H9 (cell line): Measurements from ENCODE around the gene NUPR1. TPM values are rescaled to one million over a fixed set of nuclear protein-coding genes. Genes with fewer than 3 reads are reported as not detected.

ENCODE experiments used
- DNase-seq: peaks from one replicate; pipeline ENCODE4 v3.0.0-alpha.2; 2017
- H2AFZ ChIP-seq: one replicate; pipeline ENCODE4 v1.6.1; 2013; ENCODE audit warnings: mild to moderate bottlenecking, low read length, control low read depth, moderate library complexity
- H2AK5ac ChIP-seq: 2 replicates; pipeline ENCODE4 v1.6.1; 2013; ENCODE audit warnings: low read length, control low read depth, mixed read lengths; ENCODE audit not compliant: insufficient read length
- H2BK120ac ChIP-seq: one replicate; pipeline ENCODE4 v1.6.1; 2013; ENCODE audit warnings: low read depth, mild to moderate bottlenecking, low read length, control low read depth, inconsistent platforms; ENCODE audit not compliant: poor library complexity, severe bottlenecking
- H2BK12ac ChIP-seq: 2 replicates; pipeline ENCODE4 v1.6.1; 2013; ENCODE audit warnings: low read length, control low read depth, mixed read lengths, low read depth; ENCODE audit not compliant: insufficient read length
- H2BK15ac ChIP-seq: 2 replicates; pipeline ENCODE4 v1.6.1; 2013; ENCODE audit warnings: low read depth, low read length, control low read depth
- H2BK20ac ChIP-seq: one replicate; pipeline ENCODE4 v1.6.1; 2013; ENCODE audit warnings: low read depth, mild to moderate bottlenecking, low read length, control low read depth, inconsistent platforms; ENCODE audit not compliant: poor library complexity, severe bottlenecking
- H2BK5ac ChIP-seq: 2 replicates; pipeline ENCODE4 v1.6.1; 2013; ENCODE audit warnings: low read length, control low read depth, mixed read lengths; ENCODE audit not compliant: insufficient read length
- H3K14ac ChIP-seq: 2 replicates; pipeline ENCODE4 v1.6.1; 2013; ENCODE audit warnings: low read length, control low read depth; ENCODE audit not compliant: insufficient read depth
- H3K18ac ChIP-seq: 2 replicates; pipeline ENCODE4 v1.6.1; 2013; ENCODE audit warnings: low read depth, mild to moderate bottlenecking, mixed read lengths, low read length, control low read depth; ENCODE audit not compliant: insufficient read length
- H3K23ac ChIP-seq: 2 replicates; pipeline ENCODE4 v1.6.1; 2013; ENCODE audit warnings: low read length, control low read depth, mixed read lengths, low read depth; ENCODE audit not compliant: insufficient read length
- H3K23me2 ChIP-seq: 2 replicates; pipeline ENCODE4 v1.6.1; 2013; ENCODE audit warnings: low read depth, mild to moderate bottlenecking, mixed read lengths, low read length, control low read depth; ENCODE audit not compliant: insufficient read length, poor library complexity, severe bottlenecking
- H3K27ac ChIP-seq: 2 replicates; pipeline ENCODE4 v1.5.1; 2013; ENCODE audit warnings: low read length, control low read depth, mixed read lengths, low read depth; ENCODE audit not compliant: insufficient read length
- H3K27me3 ChIP-seq: 2 replicates; pipeline ENCODE4 v1.6.1; 2013; ENCODE audit warnings: low read length, control low read depth, inconsistent platforms; ENCODE audit not compliant: insufficient read depth
- H3K4ac ChIP-seq: 2 replicates; pipeline ENCODE4 v1.6.1; 2013; ENCODE audit warnings: low read depth, mild to moderate bottlenecking, control low read depth, inconsistent platforms, low read length, moderate library complexity
- H3K4me1 ChIP-seq: 2 replicates; pipeline ENCODE4 v1.6.1; 2013; ENCODE audit warnings: low read length, control low read depth, inconsistent platforms; ENCODE audit not compliant: insufficient read depth
- H3K4me2 ChIP-seq: 2 replicates; pipeline ENCODE4 v1.6.1; 2013; ENCODE audit warnings: low read length, control low read depth, mixed read lengths; ENCODE audit not compliant: insufficient read length, insufficient read depth
- H3K56ac ChIP-seq: 2 replicates; pipeline ENCODE4 v1.6.1; 2013; ENCODE audit warnings: low read depth, mild to moderate bottlenecking, mixed read lengths, low read length, control low read depth; ENCODE audit not compliant: insufficient read length
- H3K79me1 ChIP-seq: 2 replicates; pipeline ENCODE4 v1.6.1; 2013; ENCODE audit warnings: low read depth, mild to moderate bottlenecking, moderate library complexity, low read length, control low read depth, inconsistent platforms; ENCODE audit not compliant: insufficient read depth, poor library complexity, severe bottlenecking
- H3K79me2 ChIP-seq: 2 replicates; pipeline ENCODE4 v1.6.1; 2013; ENCODE audit warnings: low read length, control low read depth, inconsistent platforms; ENCODE audit not compliant: insufficient read depth
- H3K9ac ChIP-seq: 2 replicates; pipeline ENCODE4 v1.6.1; 2013; ENCODE audit warnings: low read length, control low read depth, mixed read lengths; ENCODE audit not compliant: insufficient read length; ENCODE audit errors: extremely low read depth
- H3K9me3 ChIP-seq: one replicate; pipeline ENCODE4 v1.6.1; 2013; ENCODE audit warnings: low read depth, low read length, inconsistent platforms; ENCODE audit not compliant: control insufficient read depth
- H3T11ph ChIP-seq: one replicate; pipeline ENCODE4 v1.6.1; 2013; ENCODE audit warnings: mild to moderate bottlenecking, low read length, control low read depth, inconsistent platforms
- H4K20me1 ChIP-seq: one replicate; pipeline ENCODE4 v1.6.1; 2013; ENCODE audit not compliant: control insufficient read depth, insufficient read length, insufficient read depth
- H4K5ac ChIP-seq: 2 replicates; pipeline ENCODE4 v1.6.1; 2013; ENCODE audit warnings: low read depth, mild to moderate bottlenecking, mixed read lengths, low read length, control low read depth; ENCODE audit not compliant: insufficient read length
- H4K8ac ChIP-seq: replicated peaks from 2 replicates; pipeline ENCODE4 v1.6.1; 2013; ENCODE audit warnings: low read length, control low read depth, mixed read lengths, low read depth; ENCODE audit not compliant: insufficient read length
- H4K91ac ChIP-seq: 2 replicates; pipeline ENCODE4 v1.6.1; 2013; ENCODE audit warnings: low read depth, mild to moderate bottlenecking, moderate library complexity, mixed read lengths, low read length, control low read depth; ENCODE audit not compliant: insufficient read length
- H3K27ac Mint-ChIP-seq, 3 experiments: 2 replicates in 2 of 3; 3 replicates in 1 of 3; pipeline ENCODE4 v1.8.0; 2020 to 2021; ENCODE audit warnings: mixed read lengths in 3 of 3, mild to moderate bottlenecking in 1 of 3, moderate library complexity in 1 of 3
- H3K27me3 Mint-ChIP-seq: 2 replicates; pipeline ENCODE4 v1.8.0; 2021; ENCODE audit warnings: low read depth, mild to moderate bottlenecking, moderate library complexity, mixed read lengths
- H3K36me3 Mint-ChIP-seq, 3 experiments: 2 replicates in 2 of 3; 3 replicates in 1 of 3; pipeline ENCODE4 v1.8.0; 2020 to 2021; ENCODE audit warnings: low read depth in 3 of 3, mixed read lengths in 3 of 3; ENCODE audit not compliant: insufficient read depth in 1 of 3
- H3K4me1 Mint-ChIP-seq, 2 experiments: 2 replicates each; pipeline ENCODE4 v1.8.0; 2020; ENCODE audit warnings: mixed read lengths in 2 of 2
- H3K4me3 Mint-ChIP-seq, 2 experiments: 2 replicates in 1 of 2; 3 replicates in 1 of 2; pipeline ENCODE4 v1.8.0; 2020 to 2021; ENCODE audit warnings: mild to moderate bottlenecking in 2 of 2, mixed read lengths in 2 of 2, moderate library complexity in 1 of 2
- H3K9me3 Mint-ChIP-seq, 2 experiments: 2 replicates in 1 of 2; 3 replicates in 1 of 2; pipeline ENCODE4 v1.8.0; 2020; ENCODE audit warnings: mild to moderate bottlenecking in 2 of 2, mixed read lengths in 2 of 2, moderate library complexity in 1 of 2
- WGBS: extraction: QIAGEN DNeasy Blood & Tissue Kit; methylation state at CpG from one replicate; pipeline ENCODE4 v1.1.7; 2013; ENCODE audit warnings: missing lambda C conversion rate, low lambda C conversion rate, mixed read lengths; ENCODE audit not compliant: insufficient read length; ENCODE audit errors: extremely low coverage; 5-methylcytosine and 5-hydroxymethylcytosine counted together
- total RNA-seq: library from RNA; stranded (reverse); gene quantifications from 2 replicates; pipeline ENCODE4 v1.2.1, GENCODE V29; 2021
- TF ChIP-seq, protein P1 (sequence below): fragments of 200-600 bp; sonication (generic); conservative IDR thresholded peaks from 3 replicates; pipeline ENCODE4 v1.8.0; 2021; ENCODE audit warnings: antibody characterized with exemption, mild to moderate bottlenecking

Gene NUPR1
- total RNA-seq, 1 experiment from 2014 or later = 0.35 TPM

DNA sequence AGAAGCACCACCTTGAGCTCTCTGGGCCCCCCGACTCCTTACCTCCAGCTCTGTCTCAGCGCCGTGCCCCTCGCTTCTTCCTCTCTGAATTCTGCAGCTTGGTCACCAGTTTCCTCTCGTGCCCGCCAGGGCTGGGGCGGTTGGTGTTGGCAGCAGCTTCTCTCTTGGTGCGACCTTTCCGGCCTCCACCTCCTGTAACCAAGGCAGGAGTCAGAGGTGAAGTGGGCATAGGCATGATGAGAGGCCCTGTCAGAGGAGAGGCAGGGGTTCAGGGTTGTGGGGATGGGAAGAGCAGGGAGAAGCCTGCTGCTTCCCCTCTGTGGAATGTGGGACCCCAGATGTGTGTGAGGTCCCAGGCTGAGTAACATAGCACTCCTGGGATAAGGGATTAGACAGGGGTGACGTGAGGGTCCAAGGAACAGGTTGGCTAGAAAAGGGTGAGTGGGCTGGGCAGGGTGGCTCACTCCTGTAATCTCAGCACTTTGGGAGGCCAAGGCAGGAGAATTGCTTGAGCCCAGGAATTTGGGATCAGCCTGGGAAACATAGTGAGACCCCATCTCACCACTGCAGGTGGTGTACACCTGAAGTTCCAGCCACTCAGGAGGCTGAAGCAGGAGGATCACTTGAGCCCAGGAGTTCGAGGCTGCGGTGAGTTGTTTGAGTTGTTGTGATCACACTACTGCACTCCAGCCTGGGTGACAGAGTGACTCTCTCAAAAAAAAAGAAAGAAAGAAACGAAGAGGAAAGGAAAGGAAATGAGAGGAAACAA is 626 bp downstream of the NUPR1 start:
- Histone ChIP-seq H3K18ac (no peak overlapping the region), H3K27ac (no peak overlapping the region), H3K4me1 (no peaks in the 10 kb centered on the region), H3K9me3 (no peaks in the 10 kb centered on the region), H2AK5ac (no peak overlapping the region), H3K14ac (no peak overlapping the region; the same call in 1 of the 2 replicates), H3K4ac (no peak overlapping the region; the same call in 1 of the 2 replicates), H2BK5ac (no peak overlapping the region), H3K23ac (no peak overlapping the region), H3K79me1 (no peaks in the 10 kb centered on the region), H2BK20ac (no peak overlapping the region), H4K20me1 (no peaks in the 10 kb centered on the region), H2BK12ac (no peak overlapping the region), H3K27me3 (no peaks in the 10 kb centered on the region), H3K9ac (no peak overlapping the region), H3K4me2 (no peak overlapping the region), H3K79me2 (no peaks in the 10 kb centered on the region), H2AFZ (no peak overlapping the region), H2BK120ac (no peak overlapping the region), H4K91ac (no peak overlapping the region), H4K5ac (no peak overlapping the region), H3K56ac (no peak overlapping the region), H2BK15ac (no peak overlapping the region), H3K23me2 (no peaks in the 10 kb centered on the region), H3T11ph (no peak overlapping the region), H4K8ac (no peak overlapping the region)
- TF ChIP-seq, protein P1, sequence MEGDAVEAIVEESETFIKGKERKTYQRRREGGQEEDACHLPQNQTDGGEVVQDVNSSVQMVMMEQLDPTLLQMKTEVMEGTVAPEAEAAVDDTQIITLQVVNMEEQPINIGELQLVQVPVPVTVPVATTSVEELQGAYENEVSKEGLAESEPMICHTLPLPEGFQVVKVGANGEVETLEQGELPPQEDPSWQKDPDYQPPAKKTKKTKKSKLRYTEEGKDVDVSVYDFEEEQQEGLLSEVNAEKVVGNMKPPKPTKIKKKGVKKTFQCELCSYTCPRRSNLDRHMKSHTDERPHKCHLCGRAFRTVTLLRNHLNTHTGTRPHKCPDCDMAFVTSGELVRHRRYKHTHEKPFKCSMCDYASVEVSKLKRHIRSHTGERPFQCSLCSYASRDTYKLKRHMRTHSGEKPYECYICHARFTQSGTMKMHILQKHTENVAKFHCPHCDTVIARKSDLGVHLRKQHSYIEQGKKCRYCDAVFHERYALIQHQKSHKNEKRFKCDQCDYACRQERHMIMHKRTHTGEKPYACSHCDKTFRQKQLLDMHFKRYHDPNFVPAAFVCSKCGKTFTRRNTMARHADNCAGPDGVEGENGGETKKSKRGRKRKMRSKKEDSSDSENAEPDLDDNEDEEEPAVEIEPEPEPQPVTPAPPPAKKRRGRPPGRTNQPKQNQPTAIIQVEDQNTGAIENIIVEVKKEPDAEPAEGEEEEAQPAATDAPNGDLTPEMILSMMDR = no peak
- Mint-ChIP-seq H3K4me3 (no peak overlapping the region), H3K9me3 (no peaks in the 10 kb centered on the region; a peak in 1 of 5 replicates), H3K27me3 (peaks cover 5% of the 10 kb centered on the region), H3K36me3 (no peaks in the 10 kb centered on the region; a peak in 1 of 7 replicates), H3K27ac (peak overlapping the region in 2 of 3 experiments; percentile 47 to 79; a peak in 3 of 7 replicates), H3K4me1 (peaks cover 0 to 4% of the 10 kb centered on the region in 2 experiments; a peak in 3 of 4 replicates)
- no CpG with 5 or more reads among the region's 13 CpGs for WGBS
- DNase-seq = no peak
